ENCODE measurements around the gene OR10A2.
A peak's percentile ranks its signal among the peaks of the same experiment; 100 is the strongest.

The OR10A2 gene

DNA sequence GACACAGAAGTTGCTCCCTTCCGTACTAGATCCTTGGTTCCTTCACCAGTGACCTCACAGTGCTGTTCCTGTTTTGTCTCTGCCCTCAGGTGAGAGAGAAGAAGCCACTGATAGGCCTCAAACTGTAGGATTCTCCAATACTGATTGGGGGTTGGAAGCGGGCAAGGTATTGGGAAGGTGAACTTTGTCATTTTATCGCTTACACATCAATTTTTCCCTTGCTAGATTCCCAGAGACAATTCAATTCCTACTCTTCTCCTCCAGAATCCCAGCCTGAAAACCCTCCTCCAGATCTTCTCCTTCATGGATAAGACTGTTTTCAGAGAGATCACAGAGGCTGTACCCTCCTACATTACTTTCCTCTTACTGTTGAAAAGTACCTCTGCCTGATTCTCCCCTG is 48.5 kb downstream of the OR10A2 start:
- H3K27ac Mint-ChIP-seq = no peak overlapping the region
- H3K4me1 Mint-ChIP-seq = no peaks in the 10 kb centered on the region
- H3K9me3 Mint-ChIP-seq = no peaks in the 10 kb centered on the region
- H3K36me3 Mint-ChIP-seq = no peaks in the 10 kb centered on the region
- H3K4me3 Mint-ChIP-seq = no peak overlapping the region
- DNase-seq (ENCODE audit: low spot score in 2 of 2) (no peak), ATAC-seq (peak; percentile 28)

DNA sequence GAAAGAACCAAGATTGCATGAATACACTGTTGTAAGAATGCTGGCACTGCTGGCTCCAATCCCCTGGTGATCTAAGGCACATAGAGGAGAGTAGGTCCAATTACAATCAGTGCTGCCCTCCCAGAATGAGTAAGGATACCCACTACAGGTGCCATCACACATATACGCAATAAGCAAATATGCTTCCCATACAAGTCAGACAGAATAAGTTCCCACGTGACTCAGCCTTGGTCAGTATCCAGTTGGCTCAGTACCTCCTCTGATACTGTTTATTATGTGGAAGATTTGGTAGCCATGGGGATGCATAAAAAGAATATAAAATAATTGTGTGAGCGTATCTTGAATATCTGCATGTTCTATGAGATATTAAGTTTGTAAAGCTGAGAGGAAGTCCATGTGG is 49.1 kb downstream of the OR10A2 start:
- no peak overlapping the region for H3K27ac Mint-ChIP-seq
- no peaks in the 10 kb centered on the region for H3K9me3 Mint-ChIP-seq
- DNase-seq (ENCODE audit: low spot score in 2 of 2) (no peak), ATAC-seq (peak; percentile 32)
- no peaks in the 10 kb centered on the region for H3K36me3 Mint-ChIP-seq
- H3K4me3 Mint-ChIP-seq = no peak overlapping the region
- H3K4me1 Mint-ChIP-seq = no peaks in the 10 kb centered on the region

DNA sequence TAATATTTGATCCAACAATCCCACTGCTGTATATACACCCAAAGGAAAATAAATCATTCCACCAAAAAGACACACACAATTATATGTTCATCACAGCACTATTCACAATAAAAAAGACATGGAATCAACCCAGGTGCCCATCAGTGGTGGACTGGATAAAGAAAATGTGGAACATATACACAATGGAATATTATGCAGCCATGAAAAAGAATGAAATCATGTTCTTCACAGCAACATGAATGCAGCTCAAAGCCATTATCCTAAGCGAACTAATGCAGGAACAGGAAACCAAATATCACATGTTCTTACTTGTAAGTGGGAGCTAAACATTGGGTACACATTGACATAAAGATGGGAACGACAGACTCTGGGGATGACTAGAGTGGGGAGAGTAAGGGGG is 56.8 kb downstream of the OR10A2 start:
- H3K4me1 Mint-ChIP-seq = no peaks in the 10 kb centered on the region
- DNase-seq (ENCODE audit: low spot score in 2 of 2) (no peak), ATAC-seq (no peak)
- H3K4me3 Mint-ChIP-seq = no peak overlapping the region
- H3K27ac Mint-ChIP-seq = no peak overlapping the region
- H3K9me3 Mint-ChIP-seq = no peaks in the 10 kb centered on the region
- no peaks in the 10 kb centered on the region for H3K36me3 Mint-ChIP-seq

DNA sequence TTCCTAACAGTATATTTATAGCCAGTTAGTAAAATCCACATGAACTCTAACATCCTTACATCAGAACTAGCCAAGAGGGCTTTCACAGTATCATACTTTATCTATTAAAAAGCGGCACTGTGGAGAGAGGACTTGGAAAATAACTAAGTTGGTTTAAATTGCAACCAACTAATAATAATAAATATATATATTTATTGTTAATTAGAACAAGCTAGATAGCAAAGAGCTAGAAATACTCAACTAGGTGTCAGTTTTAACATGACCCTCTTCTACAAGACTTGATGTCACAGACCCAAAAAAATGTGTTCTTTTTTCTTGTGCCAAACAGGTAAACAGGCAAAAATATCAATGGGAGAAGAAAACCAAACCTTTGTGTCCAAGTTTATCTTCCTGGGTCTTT is 57.8 kb downstream of the OR10A2 start, which contains the start of gene OR2D3:
Gene OR2D3, plus strand, starts transcription at position 301 of the 400 bp plus-strand sequence. Its CDS starts 0 bp downstream, at position 301.
- DNase-seq (ENCODE audit: low spot score in 2 of 2) (no peak), ATAC-seq (no peak)
- Mint-ChIP-seq H3K9me3 (no peaks in the 10 kb centered on the region), H3K36me3 (no peaks in the 10 kb centered on the region), H3K4me3 (no peak within 1 kb of the TSS), H3K4me1 (peaks cover 1% of the 10 kb centered on the region), H3K27ac (no peak within 1 kb of the TSS)
